HG03064 (cell line): ENCODE data around the gene FOLR2.
"Not testable (repeated sequence)": the region's sequence is repeated elsewhere in the genome, so short reads cannot be mapped to it uniquely, and the experiment has no call there.

ENCODE experiments used
- ATAC-seq: cut with Tn5 transposase; IDR thresholded peaks from one replicate; pipeline ENCODE4 v1.9.1; 2021; ENCODE audit warnings: low read depth; ENCODE audit not compliant: unreplicated experiment

FOLR2 gene

DNA sequence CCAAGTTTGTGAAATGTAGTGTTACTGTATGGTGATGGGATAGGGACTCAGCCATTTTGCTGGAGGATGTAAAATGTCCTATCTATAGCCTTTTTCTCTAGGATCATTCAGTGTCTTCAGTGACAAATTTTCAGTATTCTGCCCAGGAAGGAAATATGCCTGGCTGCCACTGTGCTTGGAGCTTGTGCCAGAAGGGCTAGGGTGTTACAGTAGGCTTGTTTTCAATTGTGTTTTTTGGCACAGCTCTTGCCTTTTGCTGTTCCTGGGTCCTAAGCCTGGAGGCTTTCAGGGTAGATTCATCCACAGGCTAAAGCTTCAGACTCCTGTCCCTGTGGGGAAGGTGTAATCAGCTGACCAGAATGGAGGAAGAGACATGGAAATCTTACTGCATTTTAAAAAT lies 49.4 kb downstream of the FOLR2 start:
- no peak for ATAC-seq

DNA sequence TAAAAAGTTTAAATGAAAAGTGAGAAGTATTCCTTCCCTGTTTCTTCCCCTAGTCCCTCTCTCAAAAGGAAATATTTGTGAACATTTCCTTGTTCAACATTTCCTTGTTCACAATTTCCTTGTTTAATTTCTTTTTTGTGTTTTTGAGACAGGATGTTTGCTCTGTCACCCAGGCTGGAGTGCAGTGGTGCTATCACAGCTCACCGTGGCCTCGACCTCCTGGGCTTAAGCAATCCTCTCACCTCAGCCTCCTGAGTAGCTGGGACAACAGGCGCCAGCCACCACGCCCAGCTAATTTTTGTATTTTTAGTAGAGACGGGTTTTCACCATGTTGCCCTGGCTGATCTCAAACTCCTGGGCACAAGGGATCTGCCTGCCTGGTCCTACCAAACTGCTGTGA lies 50.4 kb downstream of the FOLR2 start:
- not testable (repeated sequence) for ATAC-seq

DNA sequence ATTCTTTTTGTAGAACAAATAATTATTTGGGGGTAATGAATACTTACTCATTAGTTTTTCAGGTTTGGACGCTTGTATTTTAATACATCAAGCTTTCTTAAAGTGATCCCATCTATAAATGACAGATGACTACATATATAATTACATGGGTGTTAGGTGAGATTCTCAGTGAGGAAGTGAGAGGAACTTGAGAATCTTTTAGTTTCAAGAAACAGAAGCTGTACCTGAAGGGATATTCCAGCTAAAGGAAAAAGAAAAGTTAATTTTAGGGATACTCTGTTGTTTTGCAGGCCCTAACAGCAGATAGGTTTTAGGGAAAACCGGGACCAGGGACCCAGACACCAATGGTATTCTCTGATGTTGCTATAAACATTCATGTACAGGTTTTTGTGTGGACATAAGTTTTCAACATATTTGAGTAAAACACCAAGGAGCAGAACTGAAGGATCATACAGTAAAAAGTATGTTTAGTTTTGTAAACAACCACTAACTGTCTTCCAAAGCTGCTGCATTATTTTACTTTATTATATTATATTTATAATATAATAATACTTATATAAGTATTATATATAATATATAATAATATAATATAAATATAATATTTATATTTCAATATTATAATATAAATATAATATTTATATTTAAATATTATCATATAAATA lies 51.5 kb downstream of the FOLR2 start:
- ATAC-seq: no peak
